Measurements from ENCODE around the gene TMEM101. TPM values are rescaled to one million over a fixed set of nuclear protein-coding genes. Genes with fewer than 3 reads are reported as not detected.
"Not testable (repeated sequence)": the region's sequence is repeated elsewhere in the genome, so short reads cannot be mapped to it uniquely, and the experiment has no call there.

The TMEM101 gene
- total RNA-seq, 2 experiments from 2014 or later = 30.3 to 31.7 TPM

- Mint-ChIP-seq H3K36me3 (no peaks in the 10 kb centered on the region), H3K9me3 (no peaks in the 10 kb centered on the region), H3K27me3 (peaks cover 46% of the 10 kb centered on the region), H3K4me1 (peaks cover 7% of the 10 kb centered on the region), H3K27ac (no peak overlapping the region), H3K4me3 (no peak overlapping the region)
- no peak for ATAC-seq (ENCODE audit: low read depth)
- POLR2A ChIA-PET = interaction anchor here (0.6 kb wide), 1 partner anchor 197 kb away, joined by 4 read pairs; no protein-coding TSS in a partner anchor
- DNase-seq = no peak
These were observed 13.3 kb downstream of the TMEM101 start for GRCh38 chr17:44001461-44001920.

GRCh38 chr17:44000871-44001460 is 13.8 kb downstream of the TMEM101 start:
- POLR2A ChIA-PET = interaction anchor here (0.6 kb wide), 2 partner anchors 67 to 197 kb away, joined by 3 to 4 read pairs; no protein-coding TSS in a partner anchor
- ATAC-seq (ENCODE audit: low read depth) (no peak), DNase-seq (no peak)
- Mint-ChIP-seq H3K27ac (no peak overlapping the region), H3K36me3 (no peaks in the 10 kb centered on the region), H3K27me3 (peaks cover 43% of the 10 kb centered on the region), H3K9me3 (no peaks in the 10 kb centered on the region), H3K4me3 (no peak overlapping the region), H3K4me1 (peaks cover 3% of the 10 kb centered on the region)

- Mint-ChIP-seq H3K27me3 (peaks cover 45% of the 10 kb centered on the region), H3K4me3 (no peak overlapping the region), H3K36me3 (no peaks in the 10 kb centered on the region), H3K27ac (no peak overlapping the region), H3K4me1 (peaks cover 2% of the 10 kb centered on the region), H3K9me3 (no peaks in the 10 kb centered on the region)
- no peak for ATAC-seq (ENCODE audit: low read depth)
- POLR2A ChIA-PET = interaction anchor here (0.6 to 0.7 kb wide), 3 partner anchors 9 to 74 kb away, joined by 3 to 6 read pairs (median 3); no protein-coding TSS in a partner anchor
- no peak for DNase-seq
These were observed 14.5 kb downstream of the TMEM101 start for GRCh38 chr17:44000141-44000860.

- ATAC-seq (ENCODE audit: low read depth) = no peak
- H3K27me3 Mint-ChIP-seq = peaks cover 46% of the 10 kb centered on the region
- no peaks in the 10 kb centered on the region for H3K4me1 Mint-ChIP-seq
- DNase-seq = no peak
- H3K36me3 Mint-ChIP-seq = no peaks in the 10 kb centered on the region
- H3K9me3 Mint-ChIP-seq = no peaks in the 10 kb centered on the region
- POLR2A ChIA-PET = no interaction called here
- H3K4me3 Mint-ChIP-seq = no peak overlapping the region
- no peak overlapping the region for H3K27ac Mint-ChIP-seq
These were observed 15.7 kb downstream of the TMEM101 start for GRCh38 chr17:43999024-43999423.

GRCh38 chr17:43998552-43998951 is 16.2 kb downstream of the TMEM101 start:
- DNase-seq = no peak
- peaks cover 43% of the 10 kb centered on the region for H3K27me3 Mint-ChIP-seq
- H3K9me3 Mint-ChIP-seq = no peaks in the 10 kb centered on the region
- no peak overlapping the region for H3K27ac Mint-ChIP-seq
- H3K4me1 Mint-ChIP-seq = no peaks in the 10 kb centered on the region
- POLR2A ChIA-PET = no interaction called here
- H3K4me3 Mint-ChIP-seq = no peak overlapping the region
- no peak for ATAC-seq (ENCODE audit: low read depth)
- no peaks in the 10 kb centered on the region for H3K36me3 Mint-ChIP-seq

GRCh38 chr17:43997180-43997579 is 17.6 kb downstream of the TMEM101 start:
- H3K27me3 Mint-ChIP-seq = peaks cover 39% of the 10 kb centered on the region
- H3K4me3 Mint-ChIP-seq; H3K27ac Mint-ChIP-seq; H3K4me1 Mint-ChIP-seq; H3K36me3 Mint-ChIP-seq; ATAC-seq (ENCODE audit: low read depth); DNase-seq; H3K9me3 Mint-ChIP-seq: not testable (repeated sequence)
- POLR2A ChIA-PET = interaction anchor here (1.0 kb wide), 1 partner anchor 54 kb away, joined by 3 read pairs; the partner anchor contains the start of gene PPY

- Mint-ChIP-seq H3K27me3 (peaks cover 39% of the 10 kb centered on the region), H3K36me3 (no peaks in the 10 kb centered on the region), H3K27ac (no peak overlapping the region), H3K4me3 (no peak overlapping the region), H3K9me3 (no peaks in the 10 kb centered on the region), H3K4me1 (no peaks in the 10 kb centered on the region)
- no peak for ATAC-seq (ENCODE audit: low read depth)
- no peak for DNase-seq
- POLR2A ChIA-PET = interaction anchor here (0.6 kb wide), 1 partner anchor 292 kb away, joined by 3 read pairs; no protein-coding TSS in a partner anchor
These were observed 19.7 kb downstream of the TMEM101 start for GRCh38 chr17:43995150-43995471.

GRCh38 chr17:43994272-43995149 is 20.3 kb downstream of the TMEM101 start:
- H3K36me3 Mint-ChIP-seq = no peaks in the 10 kb centered on the region
- peaks cover 37% of the 10 kb centered on the region for H3K27me3 Mint-ChIP-seq
- POLR2A ChIA-PET = interaction anchor here (0.8 to 1.7 kb wide), 2 partner anchors 15 to 51 kb away, joined by 3 to 5 read pairs; no protein-coding TSS in a partner anchor
- H3K4me1 Mint-ChIP-seq = no peaks in the 10 kb centered on the region
- peak; percentile 79 for ATAC-seq (ENCODE audit: low read depth)
- peak; percentile 77 for DNase-seq
- no peaks in the 10 kb centered on the region for H3K9me3 Mint-ChIP-seq
- H3K4me3 Mint-ChIP-seq = no peak overlapping the region
- H3K27ac Mint-ChIP-seq = no peak overlapping the region

GRCh38 chr17:43992641-43993040 is 22.1 kb downstream of the TMEM101 start:
- Mint-ChIP-seq H3K27me3 (peaks cover 32% of the 10 kb centered on the region), H3K9me3 (no peaks in the 10 kb centered on the region)

GRCh38 chr17:43988301-43988700 is 26.5 kb downstream of the TMEM101 start:
- H3K27me3 Mint-ChIP-seq = peaks cover 43% of the 10 kb centered on the region
- H3K9me3 Mint-ChIP-seq = no peaks in the 10 kb centered on the region
- no peak overlapping the region for H3K27ac Mint-ChIP-seq
- ATAC-seq (ENCODE audit: low read depth) = no peak
- no peak for DNase-seq
- H3K4me1 Mint-ChIP-seq = peaks cover 9% of the 10 kb centered on the region
- H3K4me3 Mint-ChIP-seq = no peak overlapping the region
- H3K36me3 Mint-ChIP-seq = no peaks in the 10 kb centered on the region
- POLR2A ChIA-PET = no interaction called here

More at GRCh38 chr17:43992641-43993040, 22.1 kb downstream of the TMEM101 start:
- Mint-ChIP-seq H3K4me1 (no peaks in the 10 kb centered on the region), H3K4me3 (no peak overlapping the region), H3K27ac (no peak overlapping the region), H3K36me3 (no peaks in the 10 kb centered on the region)
- POLR2A ChIA-PET = no interaction called here
- DNase-seq (no peak), ATAC-seq (ENCODE audit: low read depth) (no peak)

GRCh38 chr17:43987131-43988021 is 27.4 kb downstream of the TMEM101 start:
- Mint-ChIP-seq H3K4me3 (no peak overlapping the region), H3K9me3 (no peaks in the 10 kb centered on the region), H3K36me3 (no peaks in the 10 kb centered on the region), H3K27me3 (peaks cover 52% of the 10 kb centered on the region), H3K4me1 (peaks cover 9% of the 10 kb centered on the region), H3K27ac (no peak overlapping the region)
- ATAC-seq (ENCODE audit: low read depth) (no peak), DNase-seq (no peak)
- POLR2A ChIA-PET = no interaction called here

- peaks cover 60% of the 10 kb centered on the region for H3K27me3 Mint-ChIP-seq
- no peak overlapping the region for H3K27ac Mint-ChIP-seq
- POLR2A ChIA-PET = no interaction called here
- ATAC-seq (ENCODE audit: low read depth) (no peak), DNase-seq (no peak)
- peaks cover 9% of the 10 kb centered on the region for H3K4me1 Mint-ChIP-seq
- H3K9me3 Mint-ChIP-seq = no peaks in the 10 kb centered on the region
- H3K36me3 Mint-ChIP-seq = no peaks in the 10 kb centered on the region
- H3K4me3 Mint-ChIP-seq = no peak overlapping the region
These were observed 28.4 kb downstream of the TMEM101 start for GRCh38 chr17:43986225-43986981.
